Left hindlimb (tissue), 1 donor: ENCODE data around the gene IL7R.
"Not testable (repeated sequence)": the region's sequence is repeated elsewhere in the genome, so short reads cannot be mapped to it uniquely, and the experiment has no call there.

Experiments
- DNase-seq: peaks from one replicate; pipeline ENCODE4 v3.0.0-alpha.2; 2018

Gene IL7R

GRCh38 chr5:35879096-35879495 lies 22.4 kb downstream of the IL7R start:
- DNase-seq, result no peak

GRCh38 chr5:35879649-35880048 lies 23.0 kb downstream of the IL7R start:
- DNase-seq, result no peak

GRCh38 chr5:35880156-35880555 lies 23.5 kb downstream of the IL7R start:
- DNase-seq, result no peak

- no peak for DNase-seq
These were observed 25.1 kb downstream of the IL7R start for GRCh38 chr5:35881758-35882157.

DNA sequence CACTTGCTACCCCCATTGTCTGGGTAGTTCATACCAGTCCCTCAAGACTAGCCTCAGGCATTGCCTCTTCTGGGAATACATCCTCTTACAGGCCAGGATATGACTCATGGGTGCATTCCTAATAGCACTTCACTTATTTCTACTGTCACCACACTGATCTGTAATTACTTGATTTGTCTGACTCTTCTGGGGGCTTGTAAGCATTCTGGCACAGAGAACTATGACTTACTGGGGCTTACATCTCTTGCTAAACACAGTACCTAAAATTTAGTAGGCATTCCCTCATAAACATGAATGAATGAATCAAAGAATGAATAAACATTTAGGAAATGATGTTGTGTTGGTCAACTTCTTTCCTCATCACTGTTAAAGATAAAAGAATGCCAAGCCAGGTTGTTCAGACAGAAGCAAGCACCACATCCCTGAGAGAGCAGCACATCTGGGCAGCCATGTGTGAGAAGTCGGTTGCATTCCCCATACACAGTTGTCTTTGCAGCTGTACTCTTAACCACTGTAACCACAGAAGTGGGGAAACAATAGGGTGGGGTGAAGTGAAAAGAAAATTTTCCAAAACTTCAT lies 27.6 kb downstream of the IL7R start:
- DNase-seq, result no peak

DNA sequence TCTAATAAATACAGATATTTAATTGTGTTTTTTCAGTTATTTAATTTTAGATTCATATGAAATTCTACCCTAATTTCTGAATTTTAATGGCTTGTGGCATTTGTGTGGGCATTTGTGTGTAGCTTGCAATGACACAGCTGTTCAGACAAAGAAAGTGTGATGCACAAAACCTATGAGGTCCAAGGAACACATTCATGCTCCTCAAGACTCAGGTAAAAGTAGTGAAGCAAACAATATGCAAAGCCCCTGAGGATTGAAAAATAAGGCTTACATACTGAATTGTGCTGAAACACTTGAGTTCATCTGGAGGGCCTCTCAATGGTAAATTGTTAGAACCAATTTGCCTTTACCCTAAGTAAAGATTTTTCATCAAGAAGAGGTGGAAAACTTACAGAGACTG lies 28.1 kb downstream of the IL7R start:
- no peak for DNase-seq

DNA sequence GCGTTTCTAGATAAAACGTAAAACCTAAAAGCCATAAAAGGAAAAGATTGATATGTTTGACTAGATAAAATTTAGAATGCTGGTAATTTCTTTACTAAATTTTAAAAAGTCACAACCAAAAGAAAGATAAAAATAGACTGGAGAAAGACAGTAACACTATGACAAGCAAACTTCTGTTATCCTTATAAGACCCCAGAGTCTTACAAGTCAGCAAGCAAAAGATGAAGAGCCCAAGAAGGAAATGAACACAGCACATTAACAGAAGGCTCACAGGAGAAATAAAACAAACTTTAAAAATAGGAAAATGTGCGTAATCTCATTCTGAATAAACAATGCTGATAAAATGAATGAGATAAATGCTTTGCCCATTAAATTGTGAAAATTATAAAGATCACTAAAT lies 29.7 kb downstream of the IL7R start:
- no peak for DNase-seq

GRCh38 chr5:35887321-35888100 lies 30.8 kb downstream of the IL7R start:
- no peak for DNase-seq

GRCh38 chr5:35890021-35891020 lies 33.6 kb downstream of the IL7R start:
- DNase-seq, result no peak

DNA sequence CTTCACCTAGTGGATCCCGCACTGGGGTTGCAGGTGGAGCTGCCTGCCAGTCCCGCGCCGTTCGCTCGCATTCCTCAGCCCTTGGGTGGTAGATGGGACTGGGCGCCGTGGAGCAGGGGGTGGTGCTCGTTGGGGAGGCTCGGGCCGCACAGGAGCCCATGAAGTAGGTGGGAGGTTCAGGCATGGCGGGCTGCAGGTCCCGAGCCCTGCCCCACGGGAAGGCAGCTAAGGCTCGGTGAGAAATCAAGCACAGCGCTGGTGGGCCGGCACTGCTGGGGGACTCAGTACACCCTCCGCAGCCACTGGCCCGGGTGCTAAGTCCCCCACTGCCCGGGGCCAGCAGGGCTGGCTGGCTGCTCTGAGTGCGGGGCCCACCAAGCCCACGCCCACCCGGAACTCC lies 36.1 kb downstream of the IL7R start:
- DNase-seq, result not testable (repeated sequence)

GRCh38 chr5:35894131-35894530 lies 37.4 kb downstream of the IL7R start:
- no peak for DNase-seq

- DNase-seq, result no peak
These were observed 42.4 kb downstream of the IL7R start for GRCh38 chr5:35898952-35899660.

- no peak for DNase-seq
These were observed 43.1 kb downstream of the IL7R start for GRCh38 chr5:35899800-35900199.

DNA sequence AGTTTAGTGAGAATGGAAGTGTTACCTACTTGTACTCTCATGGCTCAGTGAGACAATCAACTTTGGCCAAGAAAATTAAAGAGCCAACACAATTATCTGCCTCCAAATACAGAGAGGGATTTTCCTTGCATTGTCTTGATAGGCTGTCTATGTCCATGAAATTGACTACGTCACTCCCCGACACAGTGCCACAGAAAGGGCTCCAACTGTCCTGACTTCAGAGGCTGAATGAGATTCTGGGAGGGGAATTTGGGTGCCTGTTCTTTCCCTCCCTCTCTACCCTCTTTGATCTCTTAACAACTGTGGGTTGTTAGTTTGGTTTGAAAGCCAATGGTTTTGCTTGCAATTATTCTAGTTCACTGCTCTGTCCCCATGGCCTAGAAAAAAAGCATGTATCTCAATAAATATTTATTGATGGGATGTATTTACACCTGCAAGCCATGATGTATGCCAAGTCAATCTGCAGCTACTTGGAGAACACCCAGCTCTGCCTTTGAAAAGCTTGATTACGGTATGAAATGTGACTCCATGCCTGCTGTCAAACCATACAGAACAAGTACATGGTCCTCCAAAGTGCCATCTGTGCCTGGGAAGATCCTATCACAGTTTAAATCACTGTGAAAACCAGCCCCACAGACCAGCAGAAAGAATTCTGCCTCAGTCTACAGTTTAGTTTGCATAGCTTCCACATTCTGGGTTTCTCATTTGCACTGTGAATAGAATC lies 44.4 kb downstream of the IL7R start:
- no peak for DNase-seq

DNA sequence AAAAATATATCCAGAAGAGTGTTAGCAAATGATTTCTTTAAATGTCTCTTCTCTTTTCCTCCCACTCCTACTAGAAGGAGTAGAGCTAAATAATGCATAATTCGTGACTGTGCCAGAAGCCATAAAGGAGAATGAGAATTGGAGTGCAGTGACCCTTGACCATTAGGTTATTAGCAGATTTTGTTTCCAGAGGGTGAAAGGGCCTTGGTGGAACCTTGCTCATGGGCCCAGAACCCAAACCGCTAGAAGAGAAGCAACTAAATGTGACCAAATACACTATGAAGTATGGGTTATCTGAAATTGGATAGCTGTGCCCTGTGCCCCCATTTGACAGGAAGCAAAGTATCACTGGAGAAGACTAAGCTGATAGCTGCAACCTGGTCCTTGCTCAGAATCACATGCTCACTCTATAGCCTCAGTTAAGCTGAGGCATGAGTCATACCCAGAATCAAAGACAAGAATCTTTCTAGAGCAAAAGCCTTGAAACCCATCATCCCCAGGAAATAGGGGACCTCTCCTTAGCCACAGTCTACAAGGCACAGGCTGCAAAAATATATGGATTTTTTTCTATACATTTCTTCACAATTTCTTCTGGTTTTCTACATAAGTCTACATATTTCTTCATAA lies 45.5 kb downstream of the IL7R start:
- no peak for DNase-seq

- no peak for DNase-seq
These were observed 47.0 kb downstream of the IL7R start for GRCh38 chr5:35903631-35904203.

GRCh38 chr5:35904443-35905132 lies 47.9 kb downstream of the IL7R start:
- no peak for DNase-seq

- DNase-seq, result no peak
These were observed 51.5 kb downstream of the IL7R start for GRCh38 chr5:35908228-35908627.

DNA sequence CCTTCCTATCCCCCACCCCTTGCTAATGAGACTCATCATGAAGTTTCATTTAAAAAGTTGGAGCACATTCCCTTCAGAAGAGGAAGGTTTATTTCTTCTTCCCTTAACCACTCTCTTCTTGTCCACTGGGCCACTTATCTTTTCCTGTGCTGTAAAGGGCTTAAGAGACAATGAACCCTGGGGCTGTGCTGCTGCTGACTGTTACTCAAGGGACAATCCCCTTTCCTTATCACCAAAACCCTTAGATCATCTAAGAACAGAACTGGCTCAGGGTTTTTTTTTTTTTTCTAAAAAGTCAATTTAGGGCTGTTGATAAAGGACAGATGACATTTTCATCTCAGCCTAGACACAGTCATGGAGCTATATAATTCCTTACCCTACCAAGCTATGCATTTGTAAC lies 52.1 kb downstream of the IL7R start:
- no peak for DNase-seq

DNA sequence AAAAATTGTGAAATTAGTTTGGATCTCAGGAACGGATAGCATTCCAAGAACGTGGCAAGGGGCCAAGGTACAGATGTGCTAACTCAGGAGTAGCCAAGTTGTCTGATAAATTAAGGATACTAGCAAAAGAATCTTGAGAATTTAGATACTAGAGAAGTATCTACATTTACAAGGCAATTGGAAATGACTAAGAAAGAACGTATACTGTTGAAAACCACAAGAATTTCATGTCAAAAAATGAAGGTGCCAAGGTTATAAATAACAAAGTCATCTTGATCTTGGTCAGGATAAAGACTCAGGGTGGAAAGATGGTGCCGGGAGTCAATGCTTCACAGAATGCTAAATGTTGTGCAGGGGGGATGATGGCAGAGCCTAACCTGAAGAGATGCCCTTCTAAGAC lies 62.5 kb downstream of the IL7R start:
- no peak for DNase-seq

DNA sequence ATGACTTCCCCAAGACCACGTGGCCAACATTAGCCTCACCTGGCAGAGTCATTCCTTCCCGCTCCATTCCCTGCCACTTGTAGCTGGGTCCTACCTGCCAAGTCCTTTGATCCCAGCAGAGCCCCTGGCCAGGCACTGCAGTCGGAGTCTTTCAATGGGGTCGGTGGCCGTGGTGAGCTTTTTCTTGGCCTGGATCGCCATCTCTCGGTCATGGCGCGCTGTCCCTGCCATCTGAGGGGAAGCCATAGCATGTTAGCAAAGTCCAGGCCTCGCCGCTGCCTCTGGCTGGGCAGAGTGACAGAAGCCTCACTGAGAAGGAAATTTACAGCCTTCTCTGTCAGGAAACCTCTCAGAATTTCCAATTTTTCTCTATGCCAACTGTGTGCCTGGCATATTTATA lies 64.2 kb downstream of the IL7R start:
- no peak for DNase-seq
